Skeletal muscle satellite cell (primary cell): ENCODE measurements around the gene ARMS2.

Experiments
- H3K27me3 ChIP-seq: 2 replicates; pipeline ENCODE4 v1.7.0; 2013; ENCODE audit warnings: low read length; ENCODE audit not compliant: control insufficient read depth, insufficient read depth
- H3K36me3 ChIP-seq: 2 replicates; pipeline ENCODE4 v1.7.0; 2013; ENCODE audit warnings: mild to moderate bottlenecking, control low read depth, low read length; ENCODE audit not compliant: insufficient read depth
- H3K4me1 ChIP-seq: 2 replicates; pipeline ENCODE4 v1.7.0; 2013; ENCODE audit warnings: low read length; ENCODE audit not compliant: control insufficient read depth, insufficient read depth
- H3K4me2 ChIP-seq: 2 replicates; pipeline ENCODE4 v1.7.0; 2013; ENCODE audit warnings: mild to moderate bottlenecking, low read length
- H3K4me3 ChIP-seq: 2 replicates; pipeline ENCODE4 v1.7.0; 2013; ENCODE audit warnings: low read length
- H3K9ac ChIP-seq: 2 replicates; pipeline ENCODE4 v1.7.0; 2013; ENCODE audit warnings: mild to moderate bottlenecking, low read depth, low read length, moderate library complexity
- H3K9me3 ChIP-seq: replicated peaks from 2 replicates; pipeline ENCODE4 v1.7.0; 2013; ENCODE audit warnings: mild to moderate bottlenecking, control low read depth, low read length

ARMS2 gene

DNA sequence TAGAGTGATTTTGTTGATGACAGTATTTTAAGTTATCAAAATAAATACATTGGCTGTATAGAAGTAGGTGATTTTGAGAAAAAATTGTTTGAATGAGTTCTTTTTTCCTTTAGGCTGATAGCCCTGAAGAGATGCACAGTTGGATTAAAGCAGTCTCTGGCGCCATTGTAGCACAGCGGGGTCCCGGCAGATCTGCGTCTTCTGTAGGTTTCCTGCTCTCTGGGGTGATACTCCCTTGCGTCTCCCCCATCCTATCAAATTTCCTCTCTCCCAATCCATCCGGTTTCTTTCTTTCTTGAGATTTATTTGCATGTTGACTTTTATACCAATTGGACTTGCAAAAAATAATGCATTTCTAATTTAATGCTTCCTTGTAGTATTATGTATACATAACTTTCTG, 27.6 kb upstream of the ARMS2 start:
- Histone ChIP-seq H3K27me3 (no peaks in the 10 kb centered on the region), H3K36me3 (peaks cover 16% of the 10 kb centered on the region), H3K4me3 (no peak overlapping the region), H3K9me3 (no peaks in the 10 kb centered on the region), H3K9ac (no peak overlapping the region), H3K4me1 (peaks cover 6% of the 10 kb centered on the region), H3K4me2 (no peak overlapping the region)

DNA sequence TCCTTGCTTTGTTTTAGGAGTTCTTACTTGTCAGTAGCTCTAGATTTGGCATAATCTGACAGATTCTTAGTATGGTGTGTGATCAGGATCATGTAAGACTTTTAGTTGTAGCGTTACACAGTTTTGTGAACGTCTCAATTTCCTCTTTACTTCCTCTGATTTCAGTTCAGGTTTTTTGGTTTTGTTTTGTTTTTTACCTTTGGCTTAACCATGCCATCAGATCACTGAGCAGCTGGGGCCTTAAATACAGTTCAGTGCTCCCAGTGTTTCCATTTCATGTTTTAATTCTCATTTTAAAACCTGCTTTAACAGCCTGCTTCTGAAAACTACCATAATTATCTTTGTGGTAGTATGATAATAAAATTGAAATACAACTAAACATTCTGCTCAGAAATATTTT, 27.2 kb upstream of the ARMS2 start:
- Histone ChIP-seq H3K9me3 (no peaks in the 10 kb centered on the region), H3K9ac (no peak overlapping the region), H3K36me3 (peaks cover 16% of the 10 kb centered on the region), H3K4me3 (no peak overlapping the region), H3K27me3 (no peaks in the 10 kb centered on the region), H3K4me1 (peaks cover 1% of the 10 kb centered on the region), H3K4me2 (no peak overlapping the region)

DNA sequence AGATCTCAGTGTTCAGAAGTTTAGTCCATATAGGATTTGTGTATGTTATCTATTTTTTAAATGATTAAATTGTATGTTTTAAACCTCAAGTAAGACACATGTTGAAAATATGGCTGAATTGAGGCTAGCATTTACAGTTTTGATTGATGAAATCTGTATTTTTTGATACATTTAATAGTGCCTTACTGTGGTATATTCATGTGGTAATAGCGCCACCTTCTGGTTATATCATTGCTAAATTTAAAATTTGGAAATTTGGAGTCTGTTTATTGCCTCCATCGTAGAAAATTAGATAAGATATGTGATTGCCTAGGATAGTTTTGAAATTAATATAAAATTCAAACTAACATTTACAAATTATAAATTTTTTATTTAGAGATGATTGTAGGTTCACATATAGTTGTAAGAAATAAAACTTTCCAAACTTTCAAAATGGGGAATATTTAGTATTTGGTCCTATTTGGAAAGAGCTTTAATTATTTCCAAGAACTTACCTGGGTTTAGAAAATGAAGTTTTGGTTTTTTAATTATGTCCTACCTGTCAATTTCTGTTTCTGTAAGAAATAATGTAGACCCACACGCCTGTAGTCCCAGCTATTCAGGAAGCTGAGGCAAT, 19.1 kb upstream of the ARMS2 start:
- Histone ChIP-seq H3K9me3 (no peaks in the 10 kb centered on the region), H3K36me3 (peaks cover 9% of the 10 kb centered on the region), H3K4me2 (no peak overlapping the region), H3K9ac (no peak overlapping the region), H3K27me3 (no peaks in the 10 kb centered on the region), H3K4me3 (no peak overlapping the region), H3K4me1 (no peaks in the 10 kb centered on the region)

DNA sequence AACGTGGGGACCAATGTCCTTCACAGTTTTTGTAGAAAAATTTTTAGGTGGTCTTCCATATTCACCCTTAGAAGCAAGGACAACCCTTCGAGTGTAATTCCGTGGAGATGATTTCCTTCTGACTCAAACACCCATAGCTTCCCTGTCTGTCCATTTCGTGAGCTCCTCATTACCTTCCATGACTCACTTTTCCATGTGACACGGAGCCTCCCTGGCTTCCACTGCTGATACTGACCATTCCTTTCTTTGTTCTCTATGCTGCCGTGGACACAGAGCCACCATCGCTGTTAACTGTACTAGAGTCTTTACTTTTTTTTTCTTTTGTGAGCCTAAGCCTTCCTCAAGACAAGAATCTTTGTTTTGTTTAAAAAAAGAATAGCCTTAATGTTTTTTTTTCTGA, 12.5 kb upstream of the ARMS2 start:
- Histone ChIP-seq H3K4me3 (no peak overlapping the region), H3K9me3 (no peaks in the 10 kb centered on the region), H3K4me1 (peaks cover 16% of the 10 kb centered on the region), H3K36me3 (no peaks in the 10 kb centered on the region), H3K4me2 (no peak overlapping the region), H3K9ac (no peak overlapping the region), H3K27me3 (no peaks in the 10 kb centered on the region)

DNA sequence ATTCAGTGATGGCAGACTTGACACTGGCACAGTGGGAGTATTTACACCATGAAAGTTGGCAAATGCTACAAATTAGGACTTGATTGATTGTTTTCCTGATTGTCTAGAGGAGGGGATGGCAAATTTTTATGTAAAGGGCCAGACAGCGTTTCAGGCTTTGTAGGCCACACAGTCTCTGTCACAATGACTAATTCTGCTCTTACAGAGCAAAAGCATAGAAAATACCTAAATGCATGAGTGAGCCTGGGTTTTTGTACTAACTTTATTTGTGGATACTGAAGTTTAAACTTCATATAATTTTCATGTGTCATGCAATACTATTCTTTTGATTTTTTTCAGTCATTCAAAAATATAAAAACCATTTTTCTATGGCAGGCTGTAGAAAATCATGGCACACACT, 9.0 kb upstream of the ARMS2 start:
- H3K36me3 ChIP-seq = no peaks in the 10 kb centered on the region
- H3K4me3 ChIP-seq = no peak overlapping the region

DNA sequence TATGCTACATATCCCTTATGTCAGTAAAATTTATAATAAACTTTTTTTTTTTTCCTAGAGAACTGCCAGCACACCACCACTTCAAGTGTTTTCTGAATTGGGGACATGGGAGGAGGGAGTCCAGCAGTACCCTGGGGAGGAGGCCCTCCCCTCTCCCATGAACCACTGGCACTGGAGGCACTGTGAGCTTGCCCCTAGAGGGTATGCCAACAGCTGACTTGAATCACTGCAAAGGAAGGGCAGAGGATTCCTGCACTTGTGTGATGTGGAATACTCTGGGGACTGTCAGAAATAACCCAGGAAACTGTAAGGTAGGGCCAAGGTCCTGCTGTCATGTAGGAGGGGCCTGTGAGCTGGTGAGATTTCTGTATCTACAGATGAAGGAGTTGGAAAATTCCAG, 8.5 kb upstream of the ARMS2 start:
- Histone ChIP-seq H3K9ac (no peak overlapping the region), H3K27me3 (no peaks in the 10 kb centered on the region)

More for the DNA sequence above, 9.0 kb upstream of the ARMS2 start:
- Histone ChIP-seq H3K4me1 (peaks cover 17% of the 10 kb centered on the region), H3K9me3 (no peaks in the 10 kb centered on the region), H3K4me2 (no peak overlapping the region), H3K9ac (no peak overlapping the region), H3K27me3 (no peaks in the 10 kb centered on the region)

DNA sequence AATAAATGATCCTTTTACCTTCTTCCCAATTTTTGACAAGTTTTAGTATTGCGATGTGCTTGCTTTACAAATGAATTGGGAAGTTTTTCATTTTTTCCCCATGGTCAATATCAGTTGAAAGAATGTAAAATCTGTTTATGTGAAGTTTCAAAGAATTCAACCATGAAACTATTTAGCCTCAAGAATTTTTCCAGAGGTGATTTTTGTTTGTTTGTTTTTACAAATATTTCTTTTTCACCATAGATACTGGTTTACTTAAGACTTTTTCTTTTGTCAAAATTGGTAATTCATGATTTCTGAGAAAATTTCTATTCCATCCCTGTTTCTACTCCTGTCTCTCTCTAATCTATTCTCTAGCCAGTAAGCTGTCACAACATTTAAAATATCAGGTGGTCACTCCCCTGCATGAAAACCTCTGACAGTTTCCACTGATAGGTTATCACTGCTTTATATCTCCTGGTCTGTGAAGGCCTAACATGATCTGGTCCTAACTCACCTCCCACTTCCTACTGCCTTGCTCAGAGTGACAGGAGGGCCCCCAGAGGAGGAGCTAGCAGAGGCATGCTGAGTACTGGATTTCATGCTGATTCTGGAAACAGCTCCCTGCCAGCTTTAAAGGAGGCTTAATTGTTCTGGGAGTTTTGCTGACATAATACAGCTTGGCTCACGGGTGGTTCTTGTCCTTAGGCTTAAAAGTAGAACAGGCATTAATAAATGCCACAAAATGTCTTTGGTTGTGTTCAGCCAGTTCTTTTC, 7.6 kb upstream of the ARMS2 start:
- Histone ChIP-seq H3K36me3 (no peaks in the 10 kb centered on the region), H3K9me3 (no peaks in the 10 kb centered on the region), H3K4me2 (no peak overlapping the region), H3K4me1 (peaks cover 23% of the 10 kb centered on the region), H3K9ac (no peak overlapping the region), H3K27me3 (no peaks in the 10 kb centered on the region), H3K4me3 (no peak overlapping the region)

More for the DNA sequence above, 8.5 kb upstream of the ARMS2 start:
- no peaks in the 10 kb centered on the region for H3K36me3 ChIP-seq
- no peak overlapping the region for H3K4me2 ChIP-seq
- H3K4me3 ChIP-seq = no peak overlapping the region
- H3K4me1 ChIP-seq = peaks cover 22% of the 10 kb centered on the region
- H3K9me3 ChIP-seq = no peaks in the 10 kb centered on the region

DNA sequence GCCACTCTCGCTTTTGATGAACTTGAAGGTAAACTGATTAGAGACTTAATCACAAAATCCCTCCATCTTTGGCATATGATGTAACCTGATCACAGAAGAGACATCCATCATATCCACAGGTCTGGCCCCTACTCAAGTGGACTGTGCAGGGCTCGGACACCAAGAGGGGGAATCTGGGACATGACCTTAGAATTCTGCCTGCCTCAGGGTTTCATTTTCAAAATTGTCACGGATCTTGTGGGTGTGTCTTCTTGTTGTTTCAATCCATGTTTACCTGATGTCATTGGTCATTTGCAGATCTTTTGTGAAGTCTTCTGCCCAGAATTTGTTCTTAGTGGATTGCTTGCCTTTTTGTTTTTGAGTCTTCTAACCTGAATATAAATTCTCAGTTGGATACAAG, 5.9 kb upstream of the ARMS2 start:
- H3K27me3 ChIP-seq = no peaks in the 10 kb centered on the region
- no peak overlapping the region for H3K4me2 ChIP-seq
- H3K4me1 ChIP-seq = peaks cover 16% of the 10 kb centered on the region
- no peaks in the 10 kb centered on the region for H3K9me3 ChIP-seq
- no peaks in the 10 kb centered on the region for H3K36me3 ChIP-seq
- H3K4me3 ChIP-seq = no peak overlapping the region
- H3K9ac ChIP-seq = no peak overlapping the region

DNA sequence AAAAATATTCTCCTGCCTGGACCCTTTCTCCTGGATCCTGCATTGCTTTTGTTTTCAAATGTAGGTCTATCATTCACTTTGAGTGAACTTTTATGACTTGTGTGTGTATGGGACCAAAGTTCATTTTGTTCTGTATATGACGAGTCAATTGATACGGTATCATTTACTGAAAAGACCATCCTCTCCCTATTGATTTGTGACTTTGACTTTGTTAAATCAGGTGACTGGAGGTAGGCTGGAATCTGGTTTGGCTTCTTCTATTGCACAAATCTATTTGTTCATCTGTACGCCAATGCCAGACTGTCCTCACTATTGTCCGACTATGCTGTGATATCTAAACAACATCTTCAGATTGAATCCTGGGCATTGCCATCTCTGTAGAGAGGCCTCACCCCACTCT, 5.3 kb upstream of the ARMS2 start:
- Histone ChIP-seq H3K4me1 (peaks cover 16% of the 10 kb centered on the region), H3K4me2 (no peak overlapping the region), H3K4me3 (no peak overlapping the region), H3K36me3 (no peaks in the 10 kb centered on the region), H3K9me3 (no peaks in the 10 kb centered on the region), H3K9ac (no peak overlapping the region), H3K27me3 (no peaks in the 10 kb centered on the region)

DNA sequence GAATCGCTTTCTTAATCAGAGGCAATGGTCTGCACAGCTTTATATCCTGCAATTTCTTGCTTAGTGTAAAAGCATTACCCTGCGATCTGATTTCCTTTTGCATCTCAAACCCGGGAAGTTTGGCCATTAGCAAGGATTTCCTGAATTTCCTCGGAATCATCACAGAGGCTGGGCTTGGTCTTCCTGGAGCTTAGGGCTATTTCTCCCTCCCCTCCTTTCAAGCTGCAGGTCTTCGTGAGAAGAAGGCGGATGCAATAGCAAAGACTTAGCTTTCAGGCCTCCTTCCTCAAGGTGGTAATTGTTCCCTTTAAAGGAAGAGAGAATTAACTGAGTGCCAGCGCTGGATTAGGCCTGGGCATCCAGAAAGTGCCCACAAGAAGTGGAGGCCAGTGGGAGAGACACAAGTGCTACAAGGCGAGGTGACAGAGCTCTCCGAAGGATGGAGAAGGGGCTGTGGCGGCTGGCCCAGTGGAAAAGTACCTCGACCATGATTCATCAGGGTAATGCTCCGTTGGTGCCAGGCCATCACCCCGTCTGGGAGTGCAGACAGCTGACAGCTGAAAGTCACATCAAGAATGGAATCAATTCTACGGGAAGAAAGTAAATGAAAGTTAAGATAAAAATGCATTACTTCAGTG, 4.0 kb upstream of the ARMS2 start:
- no peaks in the 10 kb centered on the region for H3K9me3 ChIP-seq
- no peak overlapping the region for H3K9ac ChIP-seq
- peak overlapping the region; percentile 37 for H3K4me2 ChIP-seq
- H3K36me3 ChIP-seq = no peaks in the 10 kb centered on the region
- no peak overlapping the region for H3K4me3 ChIP-seq
- H3K4me1 ChIP-seq = peaks cover 16% of the 10 kb centered on the region
- no peaks in the 10 kb centered on the region for H3K27me3 ChIP-seq

DNA sequence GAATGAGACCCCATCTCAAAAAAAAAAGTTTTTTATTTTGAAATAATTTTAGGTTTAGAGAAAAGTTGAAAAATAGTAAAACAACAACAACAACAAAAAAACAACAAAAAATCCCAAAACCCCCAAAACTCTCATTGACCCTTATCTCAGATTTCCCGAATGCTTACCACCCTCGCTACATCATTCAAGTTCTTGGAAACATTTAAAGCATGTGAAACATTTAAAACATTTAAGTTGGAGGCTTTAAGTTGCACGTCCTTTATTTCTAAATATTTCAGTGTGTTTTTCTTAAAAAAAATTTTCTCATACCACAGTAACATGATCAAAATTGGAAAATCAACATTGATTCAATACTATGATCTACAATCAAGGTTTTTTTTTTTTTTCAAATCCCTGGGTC, 382 bp upstream of the ARMS2 start:
- no peaks in the 10 kb centered on the region for H3K36me3 ChIP-seq
- no peaks in the 10 kb centered on the region for H3K27me3 ChIP-seq
- H3K4me1 ChIP-seq = peaks cover 10% of the 10 kb centered on the region

More for the DNA sequence above, 382 bp upstream of the ARMS2 start:
- H3K9me3 ChIP-seq = no peaks in the 10 kb centered on the region
- H3K4me2 ChIP-seq = no peak overlapping the region
- no peak overlapping the region for H3K4me3 ChIP-seq
- H3K9ac ChIP-seq = no peak overlapping the region
